Thyroid gland (tissue), 4 donors: ENCODE measurements around the gene MRC2. TPM values are rescaled to one million over a fixed set of nuclear protein-coding genes. Genes with fewer than 3 reads are reported as not detected.

Experiments used
- DNase-seq, 2 donors: peaks; one replicate each; pipeline ENCODE4 v3.0.0-alpha.2; 2019
- H3K27ac ChIP-seq, 3 donors: fragments of 200-600 bp; sonication (generic); 1 replicate in 2 of 3; 2 replicates in 1 of 3; pipeline ENCODE4 v1.5.1; 2016 to 2019; ENCODE audit warnings: mild to moderate bottlenecking in 1 of 3, moderate library complexity in 1 of 3
- H3K27me3 ChIP-seq: fragments of 200-600 bp; sonication (generic); one replicate; pipeline ENCODE4 v1.5.1; 2019
- H3K36me3 ChIP-seq, 2 donors: fragments of 200-600 bp; sonication (generic); one replicate each; pipeline ENCODE4 v1.5.1; 2016 to 2019
- H3K4me1 ChIP-seq, 2 donors: fragments of 200-600 bp; sonication (generic); one replicate each; pipeline ENCODE4 v1.5.1; 2017 to 2019
- H3K4me3 ChIP-seq, 3 donors: fragments of 200-600 bp; sonication (generic); replicated peaks in 1 of 3; 1 replicate in 2 of 3; 2 replicates in 1 of 3; pipeline ENCODE4 v1.5.1; 2016; ENCODE audit warnings: mild to moderate bottlenecking in 1 of 3
- H3K9me3 ChIP-seq: fragments of 200-600 bp; sonication (generic); one replicate; pipeline ENCODE4 v1.5.1; 2017
- POLR2A ChIP-seq, 2 donors: fragments of 450-650 bp; IDR thresholded peaks; one replicate each; pipeline ENCODE4 v1.6.1; 2017; ENCODE audit warnings: antibody characterized with exemption in 2 of 2, mild to moderate bottlenecking in 2 of 2, moderate library complexity in 1 of 2
- WGBS, 2 donors: methylation state at CpG; one replicate each; pipeline ENCODE4 v1.1.5; 2017; 5-methylcytosine and 5-hydroxymethylcytosine counted together
- intact Hi-C: fragments of 100-400 bp; cut with DNase I; formaldehyde crosslinking; loops from one replicate; pipeline ENCODE4 v1.15.1; 2023
- total RNA-seq, 4 donors: library from RNA; depleted of rRNA; stranded (reverse); fragments of >200 nt; gene quantifications; one replicate each; pipeline ENCODE4 v1.2.3, GENCODE V29; 2016
- TF ChIP-seq, protein P1 (sequence below), 6 experiments: fragments of 200-600 bp in 3 of 6; fragments of 450-650 bp in 3 of 6; sonication (generic) in 3 of 6; IDR thresholded peaks; one replicate each; pipeline ENCODE4 v1.5.1; 2016 to 2019; ENCODE audit warnings: antibody characterized with exemption in 6 of 6, mild to moderate bottlenecking in 2 of 6, inconsistent platforms in 1 of 6, moderate library complexity in 1 of 6

Gene MRC2
- total RNA-seq, 4 donors from 2014 or later = 7.9 to 15.2 (median 10.9) TPM

GRCh38 chr17:62666061-62666800 lies 38.8 kb downstream of the MRC2 start:
- Histone ChIP-seq H3K36me3 (no peaks in the 10 kb centered on the region), H3K27ac (no peak overlapping the region), H3K27me3 (no peaks in the 10 kb centered on the region), H3K4me3 (no peak overlapping the region), H3K4me1 (no peaks in the 10 kb centered on the region), H3K9me3 (no peaks in the 10 kb centered on the region)
- WGBS, 2 donors = 89% methylated on average over 10 of the region's 30 CpGs; no CpG with 5 or more reads in 1 of the 2 donors
- no peak for DNase-seq
- TF ChIP-seq, protein P1, sequence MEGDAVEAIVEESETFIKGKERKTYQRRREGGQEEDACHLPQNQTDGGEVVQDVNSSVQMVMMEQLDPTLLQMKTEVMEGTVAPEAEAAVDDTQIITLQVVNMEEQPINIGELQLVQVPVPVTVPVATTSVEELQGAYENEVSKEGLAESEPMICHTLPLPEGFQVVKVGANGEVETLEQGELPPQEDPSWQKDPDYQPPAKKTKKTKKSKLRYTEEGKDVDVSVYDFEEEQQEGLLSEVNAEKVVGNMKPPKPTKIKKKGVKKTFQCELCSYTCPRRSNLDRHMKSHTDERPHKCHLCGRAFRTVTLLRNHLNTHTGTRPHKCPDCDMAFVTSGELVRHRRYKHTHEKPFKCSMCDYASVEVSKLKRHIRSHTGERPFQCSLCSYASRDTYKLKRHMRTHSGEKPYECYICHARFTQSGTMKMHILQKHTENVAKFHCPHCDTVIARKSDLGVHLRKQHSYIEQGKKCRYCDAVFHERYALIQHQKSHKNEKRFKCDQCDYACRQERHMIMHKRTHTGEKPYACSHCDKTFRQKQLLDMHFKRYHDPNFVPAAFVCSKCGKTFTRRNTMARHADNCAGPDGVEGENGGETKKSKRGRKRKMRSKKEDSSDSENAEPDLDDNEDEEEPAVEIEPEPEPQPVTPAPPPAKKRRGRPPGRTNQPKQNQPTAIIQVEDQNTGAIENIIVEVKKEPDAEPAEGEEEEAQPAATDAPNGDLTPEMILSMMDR (IDR thresholded peaks at IDR 0.05) = no peak
- no peak for TF ChIP-seq POLR2A (IDR thresholded peaks at IDR 0.05)
- intact Hi-C loops = no loop called here

GRCh38 chr17:62666801-62667591 lies 39.5 kb downstream of the MRC2 start:
- no peak overlapping the region for H3K4me3 ChIP-seq
- no peaks in the 10 kb centered on the region for H3K27me3 ChIP-seq
- H3K27ac ChIP-seq = no peak overlapping the region
- intact Hi-C loops = no loop called here
- no peaks in the 10 kb centered on the region for H3K36me3 ChIP-seq
- no peaks in the 10 kb centered on the region for H3K9me3 ChIP-seq
- TF ChIP-seq, protein P1 (IDR thresholded peaks at IDR 0.05) = no peak
- no peak for TF ChIP-seq POLR2A (IDR thresholded peaks at IDR 0.05)
- no peaks in the 10 kb centered on the region for H3K4me1 ChIP-seq
- 90 to 94% methylated on average over 10 to 29 of the region's 40 CpGs for WGBS, 2 donors
- no peak for DNase-seq

DNA sequence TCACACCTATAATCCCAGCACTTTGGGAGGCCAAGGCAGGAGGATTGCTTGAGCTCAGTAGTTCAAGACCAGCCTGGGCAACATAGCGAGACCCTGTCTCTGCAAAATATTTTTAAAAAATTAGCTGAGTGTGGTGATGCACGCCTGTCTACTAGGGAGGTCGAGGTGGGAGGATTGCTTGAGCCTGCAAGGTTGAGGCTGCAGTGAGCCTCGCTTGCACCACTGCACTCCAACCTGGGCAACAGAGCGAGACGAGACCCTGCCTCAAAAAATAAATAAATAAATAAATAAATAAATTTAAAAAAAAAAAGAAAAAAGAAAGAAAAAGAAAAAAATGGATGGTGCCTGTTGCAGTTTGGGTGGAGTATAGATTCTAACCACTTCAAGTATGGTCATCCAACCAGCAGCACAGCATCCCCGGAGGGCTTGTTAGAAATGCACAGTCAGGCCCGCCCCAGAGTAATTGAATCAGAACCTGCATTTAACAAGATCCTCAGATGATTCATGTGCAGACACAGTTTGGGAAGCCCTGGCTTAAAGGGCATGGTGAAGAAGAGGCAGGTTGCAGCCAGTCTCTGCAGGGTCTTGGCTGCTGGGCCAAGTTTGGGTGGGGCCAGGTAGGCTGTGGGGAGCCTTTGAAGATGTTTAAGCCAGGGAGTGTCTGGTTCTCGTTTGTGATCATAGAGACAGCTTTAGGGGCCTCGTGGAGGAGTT lies 40.8 kb downstream of the MRC2 start:
- intact Hi-C loops = no loop called here
- H3K9me3 ChIP-seq = no peaks in the 10 kb centered on the region
- DNase-seq = no peak
- H3K27ac ChIP-seq = no peak overlapping the region
- TF ChIP-seq, protein P1 (IDR thresholded peaks at IDR 0.05) = no peak
- no peak for TF ChIP-seq POLR2A (IDR thresholded peaks at IDR 0.05)
- H3K27me3 ChIP-seq = no peaks in the 10 kb centered on the region
- H3K4me3 ChIP-seq = no peak overlapping the region
- WGBS, 2 donors = 70 to 86% methylated on average over 10 of the region's 10 CpGs
- no peaks in the 10 kb centered on the region for H3K4me1 ChIP-seq
- H3K36me3 ChIP-seq = no peaks in the 10 kb centered on the region

DNA sequence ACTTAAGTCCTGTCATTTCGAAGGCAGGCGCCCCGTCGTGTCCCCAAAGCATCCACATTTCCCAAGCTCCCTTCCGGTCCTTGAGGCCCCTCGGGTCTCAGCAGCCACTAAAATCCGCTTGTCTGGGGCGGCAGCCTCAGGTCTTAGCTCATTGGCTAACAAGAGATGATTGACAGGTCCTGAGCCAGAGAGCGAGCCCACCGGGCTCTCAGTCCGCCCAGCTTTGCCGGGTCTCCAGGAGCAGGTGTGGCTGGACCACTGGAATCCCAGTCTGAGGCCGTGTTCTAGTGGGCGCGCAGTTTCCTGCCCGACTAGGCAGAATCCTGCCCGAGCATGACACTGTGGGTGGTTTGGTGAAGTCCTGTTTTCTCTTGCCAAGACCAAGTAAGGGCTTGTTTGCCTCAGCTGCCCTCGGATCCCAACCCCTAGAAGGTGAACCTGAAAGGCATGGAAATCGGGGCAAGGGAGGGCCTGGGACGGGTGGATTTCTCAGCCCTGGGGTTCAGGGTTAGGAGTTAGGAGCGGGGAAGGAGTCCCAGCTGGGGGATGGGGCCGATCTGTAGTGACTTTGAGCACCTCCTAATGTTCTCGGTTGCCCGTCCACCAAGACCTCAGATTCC lies 42.8 kb downstream of the MRC2 start:
- Histone ChIP-seq H3K4me1 (no peaks in the 10 kb centered on the region), H3K27me3 (no peaks in the 10 kb centered on the region), H3K36me3 (no peaks in the 10 kb centered on the region), H3K4me3 (no peak overlapping the region), H3K9me3 (no peaks in the 10 kb centered on the region), H3K27ac (no peak overlapping the region)
- DNase-seq = no peak
- no peak for TF ChIP-seq POLR2A (IDR thresholded peaks at IDR 0.05)
- TF ChIP-seq, protein P1 (IDR thresholded peaks at IDR 0.05) = no peak
- intact Hi-C loops = no loop called here
- 77 to 86% methylated on average over 17 to 24 of the region's 24 CpGs for WGBS, 2 donors
